BE2C (cell line): ENCODE results near the gene ZNF581.

Experiments
- DNase-seq: peaks from one replicate; pipeline ENCODE4 v3.0.0-alpha.2; 2020
- H3K27me3 ChIP-seq: fragments of 250-450 bp; sonication (Bioruptor Pico); 2 replicates; pipeline ENCODE4 v1.5.1; 2020; ENCODE audit warnings: mild to moderate bottlenecking
- H3K36me3 ChIP-seq: fragments of 250-450 bp; sonication (Bioruptor Pico); 2 replicates; pipeline ENCODE4 v1.5.1; 2020; ENCODE audit warnings: mild to moderate bottlenecking
- H3K4me1 ChIP-seq: fragments of 250-450 bp; sonication (Bioruptor Pico); 2 replicates; pipeline ENCODE4 v1.5.1; 2020
- H3K4me3 ChIP-seq: 2 replicates; pipeline ENCODE4 v1.5.1; 2011; ENCODE audit warnings: low read depth, low read length
- H3K9me3 ChIP-seq: fragments of 250-450 bp; sonication (Bioruptor Pico); 2 replicates; pipeline ENCODE4 v1.5.1; 2020
- CTCF ChIP-seq: IDR thresholded peaks from 2 replicates; pipeline ENCODE4 v1.5.1; 2012; ENCODE audit warnings: mild to moderate bottlenecking, low read depth, low read length

ZNF581 gene

GRCh38 chr19:55666343-55667005 is 23.0 kb downstream of the ZNF581 start:
- Histone ChIP-seq H3K9me3 (no peaks in the 10 kb centered on the region), H3K27me3 (no peaks in the 10 kb centered on the region), H3K4me3 (no peak overlapping the region), H3K4me1 (no peaks in the 10 kb centered on the region; the same call in 1 of the 2 replicates), H3K36me3 (peaks cover 88% of the 10 kb centered on the region)
- TF ChIP-seq CTCF: no peak
- DNase-seq: no peak

- Histone ChIP-seq H3K36me3 (peaks cover 84% of the 10 kb centered on the region), H3K4me3 (no peak overlapping the region), H3K27me3 (no peaks in the 10 kb centered on the region), H3K4me1 (no peaks in the 10 kb centered on the region; the same call in 1 of the 2 replicates), H3K9me3 (no peaks in the 10 kb centered on the region)
- no peak for DNase-seq
- no peak for TF ChIP-seq CTCF
Observed at GRCh38 chr19:55667006-55667381, 23.5 kb downstream of the ZNF581 start.

- Histone ChIP-seq H3K4me3 (no peak overlapping the region), H3K36me3 (peaks cover 85% of the 10 kb centered on the region), H3K27me3 (no peaks in the 10 kb centered on the region), H3K9me3 (no peaks in the 10 kb centered on the region), H3K4me1 (no peaks in the 10 kb centered on the region; the same call in 1 of the 2 replicates)
- DNase-seq: no peak
- TF ChIP-seq CTCF: no peak
Observed at GRCh38 chr19:55667511-55667910, 24.1 kb downstream of the ZNF581 start.

DNA sequence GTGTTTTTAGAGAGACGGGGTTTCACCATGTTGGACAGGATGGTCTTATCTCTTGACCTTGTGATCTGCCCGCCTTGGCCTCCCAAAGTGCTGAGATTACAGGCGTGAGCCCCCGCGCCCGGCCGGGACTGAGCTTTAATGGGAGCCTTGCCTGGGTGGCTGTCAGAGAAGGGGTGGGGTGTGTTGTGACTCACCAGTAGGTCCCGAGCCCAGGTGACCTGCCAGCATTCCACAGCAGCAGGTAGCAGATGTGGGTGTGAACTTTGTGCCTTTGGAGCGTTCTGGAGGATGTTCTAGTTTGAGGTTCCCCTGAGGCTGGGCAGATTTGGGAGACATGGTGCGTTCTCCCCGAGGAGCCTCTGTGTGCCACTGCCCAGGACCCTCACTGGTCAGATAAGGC is 24.5 kb downstream of the ZNF581 start:
- Histone ChIP-seq H3K9me3 (no peaks in the 10 kb centered on the region), H3K36me3 (peaks cover 80% of the 10 kb centered on the region), H3K27me3 (no peaks in the 10 kb centered on the region), H3K4me1 (no peaks in the 10 kb centered on the region; the same call in 1 of the 2 replicates), H3K4me3 (no peak overlapping the region)
- no peak for DNase-seq
- no peak for TF ChIP-seq CTCF

DNA sequence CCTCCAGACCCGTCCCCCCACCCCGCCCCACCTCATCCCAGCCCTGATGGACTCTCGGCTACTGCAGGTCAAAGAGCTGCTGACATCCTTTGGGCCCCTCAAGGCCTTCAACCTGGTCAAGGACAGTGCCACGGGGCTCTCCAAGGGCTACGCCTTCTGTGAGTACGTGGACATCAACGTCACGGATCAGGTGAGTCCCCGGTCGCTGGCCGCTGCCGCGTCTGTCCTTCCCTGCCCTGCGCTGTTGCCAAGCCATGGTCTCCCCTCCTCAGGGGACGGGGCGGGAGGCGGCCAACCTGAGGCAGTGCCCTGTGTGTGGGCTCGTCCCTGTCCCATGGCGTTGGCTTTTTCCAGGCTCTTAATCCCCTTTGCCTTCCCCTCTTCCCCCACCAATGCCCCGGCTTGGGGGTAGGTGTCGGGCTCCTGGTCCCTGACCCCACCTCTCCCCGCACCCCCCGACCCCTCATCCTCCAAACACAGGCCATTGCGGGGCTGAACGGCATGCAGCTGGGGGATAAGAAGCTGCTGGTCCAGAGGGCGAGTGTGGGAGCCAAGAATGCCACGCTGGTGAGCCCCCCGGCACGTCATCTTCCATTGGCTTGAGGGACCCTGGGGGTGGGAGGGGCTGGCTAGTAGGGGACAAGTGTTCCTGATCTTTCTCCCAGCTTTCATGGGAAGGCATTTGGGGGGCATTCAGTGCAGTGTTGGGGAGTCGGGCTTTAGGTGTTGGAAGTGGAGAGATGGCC is 25.3 kb downstream of the ZNF581 start:
- Histone ChIP-seq H3K4me3 (no peak overlapping the region), H3K4me1 (peaks cover 5% of the 10 kb centered on the region; the same call in 1 of the 2 replicates), H3K27me3 (no peaks in the 10 kb centered on the region), H3K9me3 (no peaks in the 10 kb centered on the region), H3K36me3 (peaks cover 77% of the 10 kb centered on the region)
- no peak for TF ChIP-seq CTCF
- DNase-seq: no peak
